Activated T-cell treated with anti-CD3 and anti-CD28 coated beads for 4 hours (primary cell): ENCODE data around the gene KCTD5.

ENCODE experiments used
- DNase-seq: peaks from one replicate; pipeline ENCODE4 v3.0.0-alpha.2; 2020

KCTD5 gene

DNA sequence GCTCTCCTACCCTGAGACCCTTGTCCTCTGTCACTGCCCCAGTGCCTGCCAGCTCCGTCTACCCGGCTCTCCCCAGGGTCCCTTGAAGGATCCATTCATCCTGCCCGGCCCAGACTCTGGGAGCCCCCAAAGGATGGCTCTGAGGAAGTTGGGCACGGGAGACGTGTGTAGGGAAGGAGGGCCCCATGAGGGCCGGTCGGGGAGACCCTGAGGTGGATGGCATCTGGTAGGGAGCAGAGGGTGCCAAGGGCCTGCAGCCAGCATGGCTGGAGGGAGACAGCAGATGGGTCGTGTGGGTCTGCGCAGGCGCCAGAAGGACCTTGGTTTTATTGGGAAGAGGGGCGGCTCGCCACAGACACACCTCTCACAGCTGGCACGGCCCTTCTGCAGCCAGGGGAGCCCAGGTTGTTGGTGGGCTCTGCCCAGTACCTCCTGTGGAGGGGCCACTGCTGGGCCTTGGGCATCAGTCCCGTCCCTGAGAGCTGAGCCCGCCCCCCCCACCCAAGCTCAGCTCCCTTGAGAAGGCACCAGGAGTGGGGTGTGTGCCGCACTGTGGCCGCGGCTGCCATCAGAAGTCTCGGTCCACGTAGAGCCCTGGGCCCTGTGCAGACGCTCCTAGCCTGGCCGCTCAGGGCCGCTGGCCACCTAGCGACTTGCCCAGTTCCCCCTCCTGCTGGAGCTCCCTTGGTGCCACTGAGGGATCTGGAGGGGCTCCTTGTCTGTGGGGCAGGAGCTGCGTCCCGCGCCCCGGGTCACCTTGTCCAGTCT, 16.0 kb downstream of the KCTD5 start:
- DNase-seq = no peak

DNA sequence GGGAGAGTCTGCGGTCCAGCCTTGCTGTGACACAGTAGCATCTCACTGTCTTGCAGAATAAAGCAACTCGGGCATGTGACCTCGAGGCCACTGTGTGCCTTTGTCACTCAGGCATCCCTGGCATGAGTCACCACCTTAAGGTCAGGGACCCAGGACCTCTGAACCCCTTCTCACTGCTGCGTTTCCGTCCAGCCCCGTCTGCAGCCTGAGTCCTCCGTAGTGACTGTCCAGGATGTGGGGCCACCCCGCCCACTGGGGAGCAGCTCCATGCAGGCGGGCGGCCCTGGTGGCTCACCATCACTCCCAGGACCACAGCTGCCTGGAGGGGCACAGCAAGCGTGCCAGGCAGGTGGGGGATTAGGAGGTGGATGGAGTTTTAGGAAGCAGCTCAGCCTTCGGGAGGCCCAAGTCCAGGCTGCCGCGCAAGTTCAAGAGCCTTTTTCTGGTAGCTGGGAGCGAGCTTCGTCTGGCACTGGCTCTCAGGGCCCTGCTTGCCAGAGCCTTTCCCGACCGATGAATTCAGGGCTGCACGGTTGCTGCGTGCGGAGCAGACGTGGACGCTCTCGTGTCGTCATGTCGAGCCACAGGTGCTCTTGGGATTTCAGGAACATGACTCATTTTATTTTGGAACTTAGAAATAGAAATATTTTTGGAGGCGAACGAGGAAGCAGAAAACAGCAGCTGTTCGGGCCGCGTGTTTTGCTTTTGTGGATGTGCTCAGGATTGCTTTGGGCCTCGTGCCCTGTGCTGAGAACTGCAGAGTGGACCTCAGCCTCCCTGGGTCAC, 16.8 kb downstream of the KCTD5 start:
- DNase-seq = no peak

GRCh38 chr16:2699791-2700600, 17.7 kb downstream of the KCTD5 start:
- DNase-seq = no peak

DNA sequence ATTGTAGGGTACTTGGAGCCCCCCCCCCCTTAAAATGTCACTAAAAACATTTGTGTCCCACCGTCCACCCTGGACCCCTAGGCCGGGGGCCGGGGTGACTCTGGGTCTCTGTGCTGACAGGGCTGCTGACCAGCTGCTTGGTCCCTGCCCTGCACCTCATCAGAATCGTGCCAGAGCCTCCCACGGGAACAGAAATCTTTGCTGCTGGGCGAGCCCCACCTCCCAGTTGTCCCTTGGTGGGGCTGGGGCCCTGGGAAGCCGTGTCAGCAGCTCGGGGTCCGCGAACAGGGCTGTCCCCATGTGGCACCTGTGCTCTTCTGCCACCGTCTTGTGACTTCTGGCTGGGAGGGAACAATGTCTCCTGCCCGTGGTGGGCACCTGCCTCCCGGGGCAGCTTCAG, 18.5 kb downstream of the KCTD5 start:
- no peak for DNase-seq

DNA sequence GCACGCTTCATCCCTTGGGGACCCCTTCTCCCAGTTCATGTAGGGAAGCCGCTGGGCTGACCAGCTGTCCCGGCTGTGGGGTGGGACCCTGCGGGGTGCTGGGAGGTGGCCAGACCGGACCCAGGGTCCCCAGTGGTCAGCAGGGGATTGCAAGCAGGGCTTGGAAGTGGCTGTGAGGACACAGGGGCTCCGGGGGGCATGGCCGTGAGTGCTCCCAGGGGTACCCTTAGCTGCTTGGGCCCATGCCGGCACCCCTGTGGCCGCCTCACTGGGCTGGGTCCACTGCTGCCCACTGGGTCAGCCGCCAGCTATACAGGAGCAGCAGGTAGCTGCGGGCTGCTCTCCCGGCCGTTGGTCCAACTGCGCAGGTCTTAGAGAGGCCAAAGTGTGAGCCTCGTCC, 18.9 kb downstream of the KCTD5 start:
- no peak for DNase-seq

- no peak for DNase-seq
Measured at GRCh38 chr16:2701713-2702437, 19.6 kb downstream of the KCTD5 start.

GRCh38 chr16:2702438-2702825, 20.1 kb downstream of the KCTD5 start:
- no peak for DNase-seq

GRCh38 chr16:2702871-2703745, 20.8 kb downstream of the KCTD5 start:
- no peak for DNase-seq

GRCh38 chr16:2704166-2704982, 22.1 kb downstream of the KCTD5 start:
- DNase-seq = no peak

DNA sequence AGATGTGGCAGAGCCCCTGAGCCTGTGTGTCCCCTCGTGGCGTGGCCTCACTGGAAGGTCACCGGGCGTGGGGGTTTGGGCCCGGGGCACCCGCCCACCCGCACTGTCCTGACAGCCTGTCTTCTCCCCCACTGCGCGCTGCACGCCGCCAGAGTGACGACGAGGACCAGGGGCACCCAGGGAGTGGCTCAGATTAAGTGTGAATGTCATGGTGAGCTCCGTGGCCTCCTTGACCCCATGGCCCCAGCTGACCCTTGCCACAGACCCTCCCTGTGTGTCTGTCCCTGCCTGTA, 22.6 kb downstream of the KCTD5 start:
- no peak for DNase-seq

DNA sequence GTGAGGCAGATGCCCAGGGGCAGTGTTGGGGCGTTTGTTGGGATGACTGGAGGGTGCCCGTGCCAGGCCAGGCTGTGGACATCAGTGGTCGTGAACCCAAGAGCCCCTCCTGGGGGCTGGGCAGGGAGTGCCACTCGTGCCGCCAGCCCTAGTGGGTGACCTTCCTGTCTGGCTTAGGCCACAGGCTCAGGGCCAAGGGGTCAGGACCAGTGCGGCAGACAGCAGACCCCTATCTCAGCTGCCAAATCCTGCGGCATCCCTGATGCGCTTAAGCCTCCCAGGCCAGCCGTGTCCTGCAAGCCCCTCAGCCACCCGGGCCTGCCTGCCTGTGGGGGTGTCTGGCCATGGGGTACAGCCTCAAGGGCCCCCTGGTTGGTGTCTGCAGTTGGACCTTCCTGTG, 23.0 kb downstream of the KCTD5 start:
- no peak for DNase-seq

DNA sequence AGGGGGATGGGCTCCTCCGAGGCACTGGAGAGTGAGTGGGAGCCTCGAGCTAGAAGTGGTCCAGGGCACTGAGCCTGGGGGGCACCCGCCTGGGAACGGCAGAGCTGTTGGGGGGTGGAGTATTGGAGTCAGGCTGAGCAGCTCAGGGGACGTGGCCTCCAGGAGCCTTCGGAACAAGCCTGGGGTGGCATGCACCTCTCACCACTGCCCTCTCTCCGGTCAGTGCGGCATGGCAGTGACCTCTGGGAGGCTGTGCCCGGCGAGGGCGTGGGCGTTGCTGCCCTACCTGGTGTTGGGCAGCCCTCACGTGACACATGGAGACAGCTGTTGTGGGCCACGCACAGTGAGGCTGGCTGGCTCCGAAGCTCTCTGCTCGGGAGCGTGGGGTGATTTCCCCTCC, 23.8 kb downstream of the KCTD5 start:
- DNase-seq = no peak

DNA sequence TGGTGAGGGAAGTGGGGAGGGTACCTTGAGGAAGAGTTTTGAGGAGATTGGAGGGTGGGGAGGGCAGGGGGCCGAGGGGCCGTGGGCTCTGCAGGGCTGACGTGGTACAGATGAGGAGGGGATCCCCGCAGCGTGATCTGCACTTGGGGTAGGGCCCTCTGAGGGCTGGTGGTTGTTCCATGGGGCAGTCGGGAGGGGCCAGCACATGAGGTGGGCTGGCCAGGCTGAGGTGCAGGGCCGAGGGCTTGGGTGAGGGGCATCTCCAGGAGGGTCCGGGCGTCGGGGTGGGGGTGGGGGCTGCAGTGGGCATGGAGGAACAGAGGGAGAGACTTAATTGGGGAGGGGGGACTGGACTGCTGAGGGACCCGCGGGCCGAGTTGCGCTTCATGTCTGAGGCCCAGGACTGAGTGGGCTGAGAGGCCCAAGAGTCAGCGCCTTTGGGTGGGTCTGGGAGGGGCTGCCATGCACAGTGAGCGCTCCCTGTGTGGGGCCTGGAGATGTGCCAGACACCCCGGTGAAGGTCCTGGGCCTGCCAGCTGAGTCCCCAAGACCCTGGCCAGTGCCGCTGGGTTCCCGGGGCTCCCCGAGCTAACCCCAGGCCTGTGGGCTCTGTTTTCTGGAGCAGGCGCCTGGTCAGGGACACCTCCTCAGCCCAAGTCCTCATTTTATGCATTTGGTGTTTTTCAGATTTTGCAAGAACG, 24.4 kb downstream of the KCTD5 start:
- no peak for DNase-seq

- no peak for DNase-seq
Measured at GRCh38 chr16:2707368-2708289, 25.3 kb downstream of the KCTD5 start.

- DNase-seq = no peak
Measured at GRCh38 chr16:2708290-2708639, 25.9 kb downstream of the KCTD5 start.

DNA sequence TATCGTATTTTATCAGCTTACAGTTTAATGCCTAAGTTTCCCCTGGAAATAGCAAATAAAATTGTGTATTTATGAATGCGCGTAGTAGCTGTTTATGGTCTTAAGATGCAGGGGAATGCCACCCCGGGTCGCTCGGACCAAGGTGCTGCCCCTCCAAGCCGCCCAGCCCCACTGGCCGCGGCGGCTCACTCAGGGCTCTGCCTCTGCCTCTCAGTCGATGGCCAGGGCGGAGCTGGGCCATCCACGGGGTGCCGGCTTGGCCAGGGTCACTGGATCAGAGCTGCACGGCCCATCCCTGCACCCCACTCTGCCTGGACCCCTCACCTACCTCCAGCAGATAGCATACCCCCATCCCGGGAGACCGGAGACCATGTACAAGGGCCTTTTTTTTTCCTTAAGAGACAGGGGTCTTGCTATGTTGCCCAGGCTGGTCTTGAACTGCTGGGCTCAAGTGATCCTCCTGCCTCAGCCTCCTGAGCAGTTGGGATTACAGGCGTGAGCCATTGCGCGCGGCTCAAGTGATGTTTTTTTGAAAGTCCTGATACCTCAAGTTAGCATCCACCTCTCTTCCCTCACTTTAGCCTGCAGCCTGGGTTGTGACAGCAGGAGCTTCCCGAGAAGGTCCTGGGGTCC, 26.7 kb downstream of the KCTD5 start:
- DNase-seq = no peak

- no peak for DNase-seq
Measured at GRCh38 chr16:2709588-2709984, 27.3 kb downstream of the KCTD5 start.

GRCh38 chr16:2710021-2710710, 27.8 kb downstream of the KCTD5 start:
- DNase-seq = no peak
